ENCODE results near the gene CYB5RL.

GRCh38 chr1:54153535-54154439 is 46.0 kb downstream of the CYB5RL start:
- TF ChIP-seq ZNF274 (IDR thresholded peaks at IDR 0.05; ENCODE audit: low read depth, low read length) (no peak), YY1 (IDR thresholded peaks at IDR 0.05; ENCODE audit: insufficient read depth, insufficient read length) (no peak)

All from NT2/D1 (cell line).